Osteocyte (in vitro differentiated cells): ENCODE results near the gene PDE4B. TPM values are rescaled to one million over a fixed set of nuclear protein-coding genes. Genes with fewer than 3 reads are reported as not detected.

ENCODE experiments used
- DNase-seq: peaks from one replicate; pipeline ENCODE4 v3.0.0; 2021; ENCODE audit warnings: mixed read lengths; ENCODE audit not compliant: unreplicated experiment; ENCODE audit errors: extremely low spot score
- H3K27ac Mint-ChIP-seq: one replicate; pipeline ENCODE4 v1.8.0; 2021; ENCODE audit warnings: mild to moderate bottlenecking, mixed read lengths; ENCODE audit not compliant: unreplicated experiment
- H3K27me3 Mint-ChIP-seq: one replicate; pipeline ENCODE4 v1.8.0; 2021; ENCODE audit warnings: mixed read lengths; ENCODE audit not compliant: unreplicated experiment
- H3K36me3 Mint-ChIP-seq: one replicate; pipeline ENCODE4 v1.8.0; 2021; ENCODE audit warnings: mixed read lengths; ENCODE audit not compliant: unreplicated experiment
- H3K4me1 Mint-ChIP-seq: one replicate; pipeline ENCODE4 v1.8.0; 2021; ENCODE audit warnings: mixed read lengths; ENCODE audit not compliant: unreplicated experiment
- H3K4me3 Mint-ChIP-seq: one replicate; pipeline ENCODE4 v1.8.0; 2021; ENCODE audit warnings: mild to moderate bottlenecking, moderate library complexity, mixed read lengths; ENCODE audit not compliant: unreplicated experiment
- H3K9me3 Mint-ChIP-seq: one replicate; pipeline ENCODE4 v1.8.0; 2021; ENCODE audit warnings: mixed read lengths; ENCODE audit not compliant: unreplicated experiment
- total RNA-seq: library from RNA; stranded (reverse); gene quantifications from 2 replicates; pipeline ENCODE4 v1.2.1, GENCODE V29; 2021
- TF ChIP-seq, protein P1 (sequence below): fragments of 200-600 bp; sonication (generic); IDR thresholded peaks from 2 replicates; pipeline ENCODE4 v1.5.0; 2021; ENCODE audit warnings: antibody characterized with exemption, mild to moderate bottlenecking, moderate library complexity

Gene PDE4B
- total RNA-seq, 1 donor from 2014 or later, result 53.1 TPM

DNA sequence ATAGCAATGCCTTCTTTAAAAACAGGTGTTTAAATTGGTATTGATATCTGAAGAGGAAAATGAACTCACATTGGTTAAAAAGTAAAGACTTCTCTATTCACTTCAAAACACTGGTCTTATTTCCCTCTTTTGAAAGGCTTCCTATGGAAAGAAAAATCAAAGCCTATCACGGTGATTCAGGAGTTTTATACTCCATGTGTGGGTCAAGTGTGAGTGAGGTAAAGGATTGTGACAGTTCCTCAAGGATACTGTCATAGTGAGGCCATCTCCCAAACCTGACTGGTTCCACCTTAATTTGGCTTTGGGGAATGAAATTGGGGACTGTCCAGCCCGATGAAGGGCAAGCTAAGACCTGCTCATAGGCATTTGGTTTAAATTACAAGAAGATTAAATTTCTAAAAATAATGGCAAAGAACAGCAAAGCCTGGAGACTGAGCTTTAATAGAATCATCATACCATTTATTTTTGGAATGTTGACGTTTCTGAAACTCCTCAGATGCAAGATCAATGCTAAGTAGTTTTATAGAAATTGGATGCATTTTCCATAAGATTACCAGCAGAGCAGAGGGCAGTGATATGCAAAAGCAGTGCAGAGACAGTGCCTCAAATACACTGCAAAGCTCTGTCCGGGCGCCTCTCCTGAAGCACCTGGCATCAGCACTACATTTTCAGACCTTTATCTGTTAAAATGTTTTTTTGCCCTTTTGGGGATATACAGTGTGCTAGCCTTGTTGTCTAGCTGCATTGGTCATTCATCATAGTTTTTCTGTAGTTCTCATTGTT, 439.2 kb downstream of the PDE4B start:
- Mint-ChIP-seq H3K36me3 (no peaks in the 10 kb centered on the region), H3K27me3 (no peaks in the 10 kb centered on the region), H3K9me3 (no peaks in the 10 kb centered on the region), H3K4me3 (no peak overlapping the region), H3K4me1 (peaks cover 3% of the 10 kb centered on the region), H3K27ac (no peak overlapping the region)
- DNase-seq, result no peak
- TF ChIP-seq, protein P1, sequence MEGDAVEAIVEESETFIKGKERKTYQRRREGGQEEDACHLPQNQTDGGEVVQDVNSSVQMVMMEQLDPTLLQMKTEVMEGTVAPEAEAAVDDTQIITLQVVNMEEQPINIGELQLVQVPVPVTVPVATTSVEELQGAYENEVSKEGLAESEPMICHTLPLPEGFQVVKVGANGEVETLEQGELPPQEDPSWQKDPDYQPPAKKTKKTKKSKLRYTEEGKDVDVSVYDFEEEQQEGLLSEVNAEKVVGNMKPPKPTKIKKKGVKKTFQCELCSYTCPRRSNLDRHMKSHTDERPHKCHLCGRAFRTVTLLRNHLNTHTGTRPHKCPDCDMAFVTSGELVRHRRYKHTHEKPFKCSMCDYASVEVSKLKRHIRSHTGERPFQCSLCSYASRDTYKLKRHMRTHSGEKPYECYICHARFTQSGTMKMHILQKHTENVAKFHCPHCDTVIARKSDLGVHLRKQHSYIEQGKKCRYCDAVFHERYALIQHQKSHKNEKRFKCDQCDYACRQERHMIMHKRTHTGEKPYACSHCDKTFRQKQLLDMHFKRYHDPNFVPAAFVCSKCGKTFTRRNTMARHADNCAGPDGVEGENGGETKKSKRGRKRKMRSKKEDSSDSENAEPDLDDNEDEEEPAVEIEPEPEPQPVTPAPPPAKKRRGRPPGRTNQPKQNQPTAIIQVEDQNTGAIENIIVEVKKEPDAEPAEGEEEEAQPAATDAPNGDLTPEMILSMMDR, result no peak

DNA sequence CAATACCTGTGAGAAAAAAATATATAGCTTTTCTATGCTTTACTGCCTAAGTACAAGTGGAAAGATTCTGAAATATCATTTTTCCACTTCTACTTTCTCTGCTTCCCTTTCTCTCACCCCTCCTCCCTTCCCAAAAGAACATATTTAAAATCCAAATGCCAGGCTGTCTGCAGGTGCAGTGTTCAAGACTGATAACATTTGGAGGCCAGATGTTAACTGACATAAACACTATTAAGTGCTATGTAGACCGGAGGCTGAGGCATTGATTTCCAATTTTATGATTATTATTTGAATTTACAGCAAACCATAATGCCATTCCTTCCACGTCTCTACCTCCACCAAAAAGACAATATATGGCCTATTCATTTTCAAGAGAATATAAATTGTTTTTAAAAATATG, 444.3 kb downstream of the PDE4B start:
- Mint-ChIP-seq H3K4me3 (no peak overlapping the region), H3K27me3 (no peaks in the 10 kb centered on the region), H3K36me3 (no peaks in the 10 kb centered on the region), H3K27ac (no peak overlapping the region), H3K4me1 (peaks cover 10% of the 10 kb centered on the region), H3K9me3 (no peaks in the 10 kb centered on the region)
- no peak for DNase-seq
- TF ChIP-seq, protein P1, result no peak

DNA sequence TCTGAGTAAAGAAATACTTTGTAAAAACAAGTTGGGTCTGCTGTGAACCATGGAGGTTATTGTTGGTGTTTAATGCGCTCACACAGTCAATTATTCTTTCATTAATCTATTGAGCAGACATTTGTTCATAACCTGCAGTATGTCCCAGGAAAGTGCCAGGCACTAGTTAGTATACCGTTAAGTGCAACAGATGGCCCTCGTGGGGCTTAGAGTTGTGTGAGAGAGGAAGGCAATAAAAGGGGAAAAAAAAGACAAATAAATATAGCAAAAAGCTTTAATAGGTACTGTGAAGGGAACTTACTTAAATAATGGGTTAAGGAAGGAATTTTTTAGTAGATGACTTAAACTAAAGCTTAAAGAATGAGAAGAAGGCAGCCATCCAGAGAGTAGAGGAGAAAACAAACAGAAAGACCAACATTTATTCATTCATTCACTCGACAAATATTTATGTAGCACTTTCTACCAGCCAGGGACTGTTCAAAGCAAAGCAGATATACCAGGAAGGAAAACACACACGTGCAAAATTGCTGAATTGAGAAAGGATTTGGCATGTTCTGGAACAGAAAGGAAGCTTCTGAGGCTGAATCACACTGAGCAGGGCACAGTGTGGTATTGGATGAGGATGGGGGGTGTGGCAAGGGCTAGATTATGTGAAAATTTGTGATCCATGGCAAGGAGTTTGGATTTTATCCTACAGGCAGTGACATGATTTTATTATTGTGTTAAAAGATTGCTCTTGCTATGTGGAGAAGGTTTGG, 445.2 kb downstream of the PDE4B start:
- DNase-seq, result no peak
- Mint-ChIP-seq H3K4me1 (peaks cover 10% of the 10 kb centered on the region), H3K9me3 (no peaks in the 10 kb centered on the region), H3K27ac (no peak overlapping the region), H3K36me3 (no peaks in the 10 kb centered on the region), H3K27me3 (no peaks in the 10 kb centered on the region), H3K4me3 (no peak overlapping the region)
- TF ChIP-seq, protein P1, result no peak

DNA sequence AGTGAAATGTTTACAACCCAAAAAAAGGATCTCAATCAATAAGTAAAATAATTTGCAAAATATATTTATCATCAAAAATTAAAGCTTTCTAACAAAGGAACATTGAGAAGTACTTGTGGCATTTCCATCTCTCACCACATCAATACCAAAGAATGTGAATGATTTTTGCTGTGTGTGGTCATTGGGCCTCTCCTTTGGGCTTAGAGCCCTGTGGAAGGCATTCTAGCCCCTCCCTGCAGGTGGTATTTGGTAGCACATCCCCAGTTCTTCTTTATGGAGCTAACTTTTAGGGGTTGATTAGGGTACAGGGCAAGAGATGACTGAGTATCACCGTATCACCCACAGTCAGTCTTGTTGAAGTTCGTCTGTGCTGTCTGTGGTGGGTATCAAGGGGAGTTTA, 447.1 kb downstream of the PDE4B start:
- H3K27ac Mint-ChIP-seq, result no peak overlapping the region
- H3K4me3 Mint-ChIP-seq, result no peak overlapping the region
- H3K9me3 Mint-ChIP-seq, result no peaks in the 10 kb centered on the region
- H3K4me1 Mint-ChIP-seq, result peaks cover 10% of the 10 kb centered on the region
- DNase-seq, result no peak
- H3K36me3 Mint-ChIP-seq, result no peaks in the 10 kb centered on the region
- TF ChIP-seq, protein P1, result no peak
- H3K27me3 Mint-ChIP-seq, result no peaks in the 10 kb centered on the region
